NCI-H2227 (cell line): ENCODE results near the gene TNFRSF21.
"Not testable (repeated sequence)": the region's sequence is repeated elsewhere in the genome, so short reads cannot be mapped to it uniquely, and the experiment has no call there.

Experiments used
- DNase-seq: peaks from one replicate; lab custom pipeline; 2025; ENCODE audit not compliant: unreplicated experiment; lab: John Stamatoyannopoulos, UW

Gene TNFRSF21

GRCh38 chr6:47323321-47323720 is 13.6 kb upstream of the TNFRSF21 start:
- no peak for DNase-seq

GRCh38 chr6:47321577-47321976 is 11.9 kb upstream of the TNFRSF21 start:
- no peak for DNase-seq

GRCh38 chr6:47319867-47320266 is 10.2 kb upstream of the TNFRSF21 start:
- no peak for DNase-seq

DNA sequence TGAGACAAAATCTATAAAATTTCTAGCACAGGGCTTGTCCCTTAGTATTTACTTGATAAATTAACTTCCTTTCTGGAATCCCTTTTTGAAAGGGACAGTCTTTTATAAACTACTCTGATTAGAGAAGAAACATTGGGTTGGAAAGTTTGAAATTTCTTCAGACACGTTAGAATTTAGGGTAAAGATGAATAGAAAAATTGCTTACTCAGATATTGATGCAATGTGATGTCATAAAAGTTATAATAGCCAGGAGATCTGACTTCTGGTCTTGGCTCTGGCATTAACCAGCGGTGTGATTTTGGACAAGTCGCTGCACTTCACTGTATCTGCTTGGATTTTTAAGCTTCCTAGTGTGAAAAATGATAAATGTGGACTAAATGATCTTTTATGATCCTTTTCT is 9.7 kb upstream of the TNFRSF21 start:
- no peak for DNase-seq

- no peak for DNase-seq
Measured at GRCh38 chr6:47318236-47318989, 8.7 kb upstream of the TNFRSF21 start.

DNA sequence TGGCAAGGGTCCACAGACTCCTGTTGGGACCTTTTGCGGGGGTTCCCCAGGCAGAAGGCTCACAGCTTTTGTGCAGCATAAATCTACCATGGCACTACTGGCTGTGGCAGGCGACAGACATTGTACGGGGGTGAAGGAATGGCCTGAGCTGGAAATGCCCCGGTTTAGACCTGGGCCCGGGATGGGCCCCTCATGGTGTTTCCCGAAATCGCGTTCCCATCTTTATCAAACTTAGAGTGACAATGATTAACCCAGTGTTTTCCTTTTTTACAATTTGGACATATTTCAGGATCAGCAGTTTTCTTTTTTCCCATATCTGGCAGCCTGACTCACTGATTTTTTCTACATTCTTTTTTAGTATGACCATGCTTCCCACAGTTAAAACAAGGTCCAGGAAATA is 5.5 kb upstream of the TNFRSF21 start:
- DNase-seq = not testable (repeated sequence)

DNA sequence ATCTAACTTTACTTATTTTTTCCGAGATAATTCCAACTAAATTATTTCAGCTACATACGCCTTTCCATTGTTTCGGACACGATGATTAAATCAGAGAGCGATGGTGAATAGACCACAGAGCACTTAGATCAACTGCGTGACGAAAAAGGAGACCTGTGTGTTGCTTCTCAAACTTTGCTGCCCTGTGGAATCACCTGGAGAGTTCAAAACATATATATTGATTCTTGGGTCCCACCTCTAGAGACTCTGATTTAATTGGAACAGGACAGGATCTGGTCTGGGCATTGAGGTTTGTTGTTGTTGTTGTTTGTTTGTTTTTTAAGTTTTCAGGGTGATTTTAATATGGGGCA is 401 bp upstream of the TNFRSF21 start:
- DNase-seq = no peak

- DNase-seq = peak; percentile 13
Measured at GRCh38 chr6:47308552-47309290, 984 bp downstream of the TNFRSF21 start.

DNA sequence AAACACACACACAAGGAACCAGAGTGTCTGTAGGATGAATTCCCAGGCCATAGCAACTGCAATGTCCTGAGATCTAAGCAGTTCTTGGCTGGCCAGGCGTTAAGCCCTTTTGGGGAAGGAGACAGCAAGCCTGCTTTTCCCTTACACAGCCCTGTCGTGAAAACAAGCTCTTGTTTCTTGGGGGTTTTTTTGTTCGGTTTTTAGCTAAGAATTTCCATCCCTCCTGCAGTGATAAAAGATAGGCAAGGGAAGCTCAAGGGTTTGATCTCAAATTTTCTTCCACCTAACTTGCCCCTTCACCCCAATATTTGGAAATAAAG is 1.5 kb downstream of the TNFRSF21 start:
- no peak for DNase-seq

DNA sequence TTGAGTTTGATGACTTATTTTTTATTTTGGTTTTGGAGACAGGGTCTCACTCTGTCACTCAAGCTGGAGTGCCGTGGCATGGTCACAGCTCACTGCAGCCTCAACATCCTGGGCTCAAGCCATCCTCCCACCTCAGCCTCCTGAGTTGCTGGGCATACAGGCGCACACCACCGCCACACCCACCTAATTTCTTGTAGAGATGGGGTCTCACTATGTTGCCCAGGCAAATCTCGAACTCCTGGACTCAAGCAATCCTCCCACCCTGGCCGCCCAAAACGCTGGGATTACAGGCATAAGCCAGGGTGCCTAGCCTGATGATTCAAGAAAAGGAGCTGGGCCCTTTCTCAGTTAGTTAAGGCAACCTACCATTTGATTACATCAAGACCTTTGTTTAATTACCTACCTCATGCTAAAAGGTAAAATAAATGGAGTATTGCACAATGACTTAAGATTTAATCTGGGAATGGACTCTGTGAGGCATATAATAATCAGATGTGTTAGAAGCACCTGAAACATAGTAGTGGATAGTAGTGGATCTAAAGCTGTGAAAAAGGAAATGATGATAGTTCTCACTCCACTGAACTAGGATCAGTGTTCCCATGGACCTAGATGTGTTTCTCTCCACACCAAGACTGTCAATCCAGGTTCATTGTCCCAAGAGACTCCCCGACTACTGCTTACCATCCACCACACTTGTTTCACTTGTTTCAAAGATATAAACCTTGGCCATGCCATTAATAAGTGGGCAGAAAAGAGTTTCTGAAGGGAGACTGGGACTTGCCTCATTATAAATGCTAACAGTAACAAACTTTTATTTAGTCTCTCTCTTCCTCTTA is 2.1 kb downstream of the TNFRSF21 start:
- no peak for DNase-seq

- no peak for DNase-seq
Measured at GRCh38 chr6:47306887-47307286, 2.8 kb downstream of the TNFRSF21 start.

GRCh38 chr6:47303861-47304260 is 5.8 kb downstream of the TNFRSF21 start:
- no peak for DNase-seq

DNA sequence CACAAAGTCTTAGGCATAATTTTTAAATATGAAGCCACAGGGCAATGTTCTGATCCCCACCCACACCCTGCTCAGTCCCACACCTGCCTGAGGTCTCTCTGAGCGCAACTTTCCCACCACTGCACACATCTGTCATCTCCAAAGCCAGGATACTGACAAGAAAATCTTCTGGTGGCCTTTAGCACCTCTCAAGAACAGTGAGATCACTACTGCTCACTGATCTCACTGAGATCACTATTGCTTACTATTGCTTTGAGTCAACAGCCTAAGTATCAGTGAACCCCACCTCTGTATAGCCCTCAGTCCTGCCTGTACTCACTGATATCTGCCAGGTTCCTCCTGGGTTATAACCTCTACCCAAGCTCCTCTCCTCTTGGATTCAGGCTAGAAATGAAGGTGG is 6.4 kb downstream of the TNFRSF21 start:
- DNase-seq = no peak

GRCh38 chr6:47302043-47302442 is 7.7 kb downstream of the TNFRSF21 start:
- no peak for DNase-seq

- no peak for DNase-seq
Measured at GRCh38 chr6:47301441-47301840, 8.3 kb downstream of the TNFRSF21 start.

DNA sequence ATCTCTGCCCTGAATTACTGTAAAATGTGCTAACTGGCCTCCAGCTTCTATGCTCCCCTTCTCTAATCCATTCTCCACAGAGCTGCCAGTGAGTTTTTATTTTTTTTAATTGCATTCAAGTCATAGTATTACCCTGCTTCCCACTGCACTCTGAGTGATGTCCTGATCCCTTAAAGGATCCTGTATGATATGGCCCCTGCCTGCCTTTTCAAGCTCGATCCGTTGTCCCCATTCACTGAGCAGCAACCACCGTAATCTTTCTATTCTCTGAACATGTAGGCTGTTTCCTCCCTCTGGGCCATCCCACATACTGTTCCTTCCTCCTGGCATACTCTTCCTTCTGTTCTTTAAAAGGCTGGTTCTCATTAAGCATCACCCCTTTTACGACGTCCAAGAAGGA is 9.3 kb downstream of the TNFRSF21 start:
- no peak for DNase-seq

DNA sequence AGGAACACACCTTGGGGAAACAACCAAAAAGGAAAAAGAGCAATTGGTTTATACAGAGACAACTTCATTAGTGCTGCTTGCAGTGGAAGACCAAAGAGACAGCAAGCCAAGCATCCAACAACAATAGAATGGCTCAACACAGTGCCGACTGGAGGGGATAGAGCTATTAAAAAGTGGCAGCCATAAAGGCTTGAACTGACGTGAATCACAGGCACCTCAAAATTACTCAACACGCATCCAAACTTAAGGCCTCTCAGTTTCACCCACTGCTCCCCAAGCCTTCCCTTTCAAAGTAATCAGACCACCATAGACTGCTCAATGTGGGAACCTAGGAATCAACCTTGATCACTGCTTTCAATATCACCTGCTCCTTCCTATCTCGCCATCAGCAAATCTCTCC is 9.7 kb downstream of the TNFRSF21 start:
- DNase-seq = no peak

GRCh38 chr6:47298475-47298874 is 11.2 kb downstream of the TNFRSF21 start:
- DNase-seq = no peak

- DNase-seq = no peak
Measured at GRCh38 chr6:47294990-47295389, 14.7 kb downstream of the TNFRSF21 start.

GRCh38 chr6:47292944-47293343 is 16.8 kb downstream of the TNFRSF21 start:
- DNase-seq = no peak

- no peak for DNase-seq
Measured at GRCh38 chr6:47292027-47292426, 17.7 kb downstream of the TNFRSF21 start.
